Activated T-cell treated with anti-CD3 and anti-CD28 coated beads, Interleukin-2, amount 50 U/mL, for 4 hours (primary cell): ENCODE results near the gene SEC22C. TPM values are rescaled to one million over a fixed set of nuclear protein-coding genes. Genes with fewer than 3 reads are reported as not detected.
"Not testable (repeated sequence)": the region's sequence is repeated elsewhere in the genome, so short reads cannot be mapped to it uniquely, and the experiment has no call there.

Source experiments
- ATAC-seq, 2 donors: fragments of 200-7000 bp; cut with Tn5 transposase; one replicate each; pipeline ENCODE4 v1.10.0; 2021
- DNase-seq: peaks from one replicate; pipeline ENCODE4 v3.0.0-alpha.2; 2020
- H3K27me3 Mint-ChIP-seq: one replicate; pipeline ENCODE4 v1.8.0; 2021; ENCODE audit warnings: low read depth, mixed read lengths
- H3K36me3 Mint-ChIP-seq: one replicate; pipeline ENCODE4 v1.8.0; 2022; ENCODE audit warnings: mixed read lengths; ENCODE audit not compliant: insufficient read depth
- H3K4me1 Mint-ChIP-seq: one replicate; pipeline ENCODE4 v1.8.0; 2021; ENCODE audit warnings: low read depth, mixed read lengths
- H3K4me3 Mint-ChIP-seq: one replicate; pipeline ENCODE4 v1.8.0; 2021; ENCODE audit warnings: mild to moderate bottlenecking, moderate library complexity, mixed read lengths
- H3K9me3 Mint-ChIP-seq: one replicate; pipeline ENCODE4 v1.8.0; 2021; ENCODE audit warnings: mixed read lengths
- total RNA-seq, 3 donors: library from RNA; stranded (reverse); gene quantifications; one replicate each; pipeline ENCODE4 v1.2.1, GENCODE V29; 2021

The SEC22C gene
- total RNA-seq, 3 donors from 2014 or later = 32.0 to 35.3 (median 35.1) TPM

GRCh38 chr3:42557854-42558253 lies 23.9 kb downstream of the SEC22C start:
- peaks cover 28% of the 10 kb centered on the region for H3K36me3 Mint-ChIP-seq
- no peaks in the 10 kb centered on the region for H3K27me3 Mint-ChIP-seq
- peaks cover 34% of the 10 kb centered on the region for H3K4me1 Mint-ChIP-seq
- DNase-seq (no peak), ATAC-seq (no peak)
- no peaks in the 10 kb centered on the region for H3K9me3 Mint-ChIP-seq
- no peak overlapping the region for H3K4me3 Mint-ChIP-seq

- ATAC-seq = peak in 1 of 2 donors; percentile 2
- H3K27me3 Mint-ChIP-seq, H3K4me3 Mint-ChIP-seq, H3K9me3 Mint-ChIP-seq, DNase-seq: not testable (repeated sequence)
- Mint-ChIP-seq H3K4me1 (peaks cover 31% of the 10 kb centered on the region), H3K36me3 (peaks cover 28% of the 10 kb centered on the region)
These were observed 24.9 kb downstream of the SEC22C start for GRCh38 chr3:42556817-42557216.

- Mint-ChIP-seq H3K27me3 (no peaks in the 10 kb centered on the region), H3K4me1 (peaks cover 31% of the 10 kb centered on the region), H3K9me3 (no peaks in the 10 kb centered on the region), H3K4me3 (peak overlapping the region; percentile 49), H3K36me3 (peaks cover 29% of the 10 kb centered on the region)
- DNase-seq (no peak), ATAC-seq (peak; percentile 88 to 93)
These were observed 25.6 kb downstream of the SEC22C start for GRCh38 chr3:42556089-42556632.

GRCh38 chr3:42552830-42553229 lies 28.9 kb downstream of the SEC22C start:
- Mint-ChIP-seq H3K4me3 (no peak overlapping the region), H3K9me3 (no peaks in the 10 kb centered on the region), H3K27me3 (no peaks in the 10 kb centered on the region), H3K36me3 (peaks cover 32% of the 10 kb centered on the region), H3K4me1 (peaks cover 47% of the 10 kb centered on the region)
- DNase-seq = no peak
- no peak for ATAC-seq

GRCh38 chr3:42550250-42550649 lies 31.5 kb downstream of the SEC22C start:
- peaks cover 21% of the 10 kb centered on the region for H3K36me3 Mint-ChIP-seq
- no peaks in the 10 kb centered on the region for H3K27me3 Mint-ChIP-seq
- ATAC-seq (no peak), DNase-seq (no peak)
- no peaks in the 10 kb centered on the region for H3K9me3 Mint-ChIP-seq
- no peak overlapping the region for H3K4me3 Mint-ChIP-seq
- H3K4me1 Mint-ChIP-seq = peaks cover 27% of the 10 kb centered on the region

- H3K9me3 Mint-ChIP-seq = no peaks in the 10 kb centered on the region
- H3K4me3 Mint-ChIP-seq = no peak overlapping the region
- H3K27me3 Mint-ChIP-seq = no peaks in the 10 kb centered on the region
- peaks cover 21% of the 10 kb centered on the region for H3K36me3 Mint-ChIP-seq
- peaks cover 26% of the 10 kb centered on the region for H3K4me1 Mint-ChIP-seq
- DNase-seq = no peak
- ATAC-seq = no peak
These were observed 32.6 kb downstream of the SEC22C start for GRCh38 chr3:42549131-42549530.

GRCh38 chr3:42547401-42547945 lies 34.3 kb downstream of the SEC22C start:
- H3K9me3 Mint-ChIP-seq = no peaks in the 10 kb centered on the region
- no peaks in the 10 kb centered on the region for H3K27me3 Mint-ChIP-seq
- DNase-seq = peak; percentile 67
- H3K36me3 Mint-ChIP-seq = peaks cover 11% of the 10 kb centered on the region
- H3K4me3 Mint-ChIP-seq = no peak overlapping the region
- ATAC-seq = peak; percentile 75 to 82
- H3K4me1 Mint-ChIP-seq = peaks cover 16% of the 10 kb centered on the region

- no peaks in the 10 kb centered on the region for H3K27me3 Mint-ChIP-seq
- no peaks in the 10 kb centered on the region for H3K9me3 Mint-ChIP-seq
- H3K4me3 Mint-ChIP-seq = no peak overlapping the region
- peaks cover 11% of the 10 kb centered on the region for H3K36me3 Mint-ChIP-seq
- peaks cover 16% of the 10 kb centered on the region for H3K4me1 Mint-ChIP-seq
- no peak for DNase-seq
- no peak for ATAC-seq
These were observed 35.0 kb downstream of the SEC22C start for GRCh38 chr3:42546691-42547213.

GRCh38 chr3:42545284-42545900 lies 36.4 kb downstream of the SEC22C start:
- ATAC-seq = no peak
- H3K4me1 Mint-ChIP-seq = peaks cover 14% of the 10 kb centered on the region
- H3K4me3 Mint-ChIP-seq = no peak overlapping the region
- no peak for DNase-seq
- no peaks in the 10 kb centered on the region for H3K9me3 Mint-ChIP-seq
- H3K27me3 Mint-ChIP-seq = no peaks in the 10 kb centered on the region
- H3K36me3 Mint-ChIP-seq = peaks cover 7% of the 10 kb centered on the region

- ATAC-seq (no peak), DNase-seq (no peak)
- Mint-ChIP-seq H3K4me3 (no peak overlapping the region), H3K27me3 (no peaks in the 10 kb centered on the region), H3K4me1 (peaks cover 10% of the 10 kb centered on the region), H3K9me3 (no peaks in the 10 kb centered on the region), H3K36me3 (peaks cover 6% of the 10 kb centered on the region)
These were observed 37.1 kb downstream of the SEC22C start for GRCh38 chr3:42544492-42545283.

- Mint-ChIP-seq H3K4me1 (peaks cover 8% of the 10 kb centered on the region), H3K36me3 (no peaks in the 10 kb centered on the region), H3K4me3 (no peak overlapping the region), H3K27me3 (no peaks in the 10 kb centered on the region), H3K9me3 (no peaks in the 10 kb centered on the region)
- DNase-seq = no peak
- ATAC-seq = no peak
These were observed 40.7 kb downstream of the SEC22C start for GRCh38 chr3:42541079-42541478.

- Mint-ChIP-seq H3K4me1 (peaks cover 8% of the 10 kb centered on the region), H3K27me3 (no peaks in the 10 kb centered on the region), H3K36me3 (no peaks in the 10 kb centered on the region), H3K9me3 (no peaks in the 10 kb centered on the region), H3K4me3 (no peak overlapping the region)
- peak; percentile 56 to 63 for ATAC-seq
- peak; percentile 59 for DNase-seq
These were observed 41.7 kb downstream of the SEC22C start for GRCh38 chr3:42539871-42540714.

- Mint-ChIP-seq H3K9me3 (no peaks in the 10 kb centered on the region), H3K36me3 (peaks cover 2% of the 10 kb centered on the region), H3K27me3 (no peaks in the 10 kb centered on the region), H3K4me3 (no peak overlapping the region), H3K4me1 (peaks cover 31% of the 10 kb centered on the region)
- ATAC-seq (no peak), DNase-seq (no peak)
These were observed 44.4 kb downstream of the SEC22C start for GRCh38 chr3:42537350-42537749.
